GM21526 (cell line): ENCODE results near the gene DNPH1.
A peak's percentile ranks its signal among the peaks of the same experiment; 100 is the strongest.

Experiments used
- ATAC-seq: cut with Tn5 transposase; IDR thresholded peaks from one replicate; pipeline ENCODE4 v1.9.1; 2021; ENCODE audit warnings: moderate library complexity; ENCODE audit not compliant: unreplicated experiment, low FRiP score

The DNPH1 gene

GRCh38 chr6:43247114-43247999, 18.1 kb upstream of the DNPH1 start:
- peak; percentile 85 for ATAC-seq

- ATAC-seq: peak; percentile 9
Observed at GRCh38 chr6:43246301-43247113, 17.2 kb upstream of the DNPH1 start.

- ATAC-seq: no peak
Observed at GRCh38 chr6:43243664-43244321, 14.5 kb upstream of the DNPH1 start.

- ATAC-seq: no peak
Observed at GRCh38 chr6:43242908-43243663, 13.8 kb upstream of the DNPH1 start, which contains the start of gene TTBK1. Gene TTBK1, plus strand, starts transcription at chr6:43243481. Its CDS starts 3,180 bp downstream, at chr6:43246661.

- no peak for ATAC-seq
Observed at GRCh38 chr6:43241446-43241845, 12.2 kb upstream of the DNPH1 start.

- ATAC-seq: no peak
Observed at GRCh38 chr6:43240950-43241349, 11.7 kb upstream of the DNPH1 start.

GRCh38 chr6:43239054-43239453, 9.8 kb upstream of the DNPH1 start:
- no peak for ATAC-seq

- no peak for ATAC-seq
Observed at GRCh38 chr6:43235841-43236240, 6.6 kb upstream of the DNPH1 start.

GRCh38 chr6:43231735-43232450, 2.6 kb upstream of the DNPH1 start:
- no peak for ATAC-seq

- no peak for ATAC-seq
Observed at GRCh38 chr6:43231053-43231452, 1.8 kb upstream of the DNPH1 start.

GRCh38 chr6:43229803-43230620, 731 bp upstream of the DNPH1 start:
- no peak for ATAC-seq

- no peak for ATAC-seq
Observed at GRCh38 chr6:43226192-43226851, 3.0 kb downstream of the DNPH1 start.

- no peak for ATAC-seq
Observed at GRCh38 chr6:43223175-43223574, 6.1 kb downstream of the DNPH1 start.

- no peak for ATAC-seq
Observed at GRCh38 chr6:43222418-43223059, 6.7 kb downstream of the DNPH1 start.

GRCh38 chr6:43221046-43221972, 8.0 kb downstream of the DNPH1 start:
- ATAC-seq: no peak

- ATAC-seq: no peak
Observed at GRCh38 chr6:43220439-43220951, 8.8 kb downstream of the DNPH1 start.
